Tibial nerve (tissue), 4 donors: ENCODE results near the gene TOPAZ1.

Source experiments
- EP300 ChIP-seq, 2 donors: sonication (generic); formaldehyde crosslinking; IDR thresholded peaks; one replicate each; pipeline ENCODE4 v1.6.1; 2017; ENCODE audit warnings: antibody characterized with exemption in 2 of 2, mild to moderate bottlenecking in 1 of 2
- POLR2A ChIP-seq, 2 donors: fragments of 450-650 bp; IDR thresholded peaks; one replicate each; pipeline ENCODE4 v1.6.1; 2017; ENCODE audit warnings: antibody characterized with exemption in 2 of 2, mild to moderate bottlenecking in 2 of 2, moderate library complexity in 2 of 2
- TF ChIP-seq, protein P1 (sequence below), 5 experiments: fragments of 200-600 bp in 3 of 5; fragments of 450-650 bp in 2 of 5; sonication (generic) in 3 of 5; IDR thresholded peaks; one replicate each; pipeline ENCODE4 v1.5.1; 2016 to 2019; ENCODE audit warnings: antibody characterized with exemption in 5 of 5, mild to moderate bottlenecking in 3 of 5, moderate library complexity in 2 of 5

DNA sequence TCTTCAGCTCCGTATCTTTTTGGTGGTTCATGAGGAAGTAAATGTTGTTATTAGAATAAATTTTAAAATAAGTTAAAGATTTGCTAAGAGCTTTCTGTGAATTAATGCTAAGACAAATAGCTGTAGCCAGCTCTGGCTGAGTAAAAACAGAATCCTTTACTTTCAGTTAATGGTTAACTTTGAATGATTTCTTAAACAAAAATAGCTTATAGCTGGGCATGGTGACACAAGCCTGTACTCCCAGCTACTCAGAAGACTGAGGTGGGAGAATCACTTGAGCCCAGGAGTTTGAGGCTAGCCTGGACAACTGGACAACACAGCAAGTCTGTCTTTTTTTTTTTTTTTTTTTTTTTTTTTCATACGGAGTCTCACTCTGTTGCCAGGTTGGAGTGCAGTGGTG lies 121.9 kb downstream of the TOPAZ1 start:
- TF ChIP-seq, protein P1, sequence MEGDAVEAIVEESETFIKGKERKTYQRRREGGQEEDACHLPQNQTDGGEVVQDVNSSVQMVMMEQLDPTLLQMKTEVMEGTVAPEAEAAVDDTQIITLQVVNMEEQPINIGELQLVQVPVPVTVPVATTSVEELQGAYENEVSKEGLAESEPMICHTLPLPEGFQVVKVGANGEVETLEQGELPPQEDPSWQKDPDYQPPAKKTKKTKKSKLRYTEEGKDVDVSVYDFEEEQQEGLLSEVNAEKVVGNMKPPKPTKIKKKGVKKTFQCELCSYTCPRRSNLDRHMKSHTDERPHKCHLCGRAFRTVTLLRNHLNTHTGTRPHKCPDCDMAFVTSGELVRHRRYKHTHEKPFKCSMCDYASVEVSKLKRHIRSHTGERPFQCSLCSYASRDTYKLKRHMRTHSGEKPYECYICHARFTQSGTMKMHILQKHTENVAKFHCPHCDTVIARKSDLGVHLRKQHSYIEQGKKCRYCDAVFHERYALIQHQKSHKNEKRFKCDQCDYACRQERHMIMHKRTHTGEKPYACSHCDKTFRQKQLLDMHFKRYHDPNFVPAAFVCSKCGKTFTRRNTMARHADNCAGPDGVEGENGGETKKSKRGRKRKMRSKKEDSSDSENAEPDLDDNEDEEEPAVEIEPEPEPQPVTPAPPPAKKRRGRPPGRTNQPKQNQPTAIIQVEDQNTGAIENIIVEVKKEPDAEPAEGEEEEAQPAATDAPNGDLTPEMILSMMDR (IDR thresholded peaks at IDR 0.05): no peak
- TF ChIP-seq EP300 (IDR thresholded peaks at IDR 0.05): no peak
- TF ChIP-seq POLR2A (IDR thresholded peaks at IDR 0.05): no peak
